ENCODE measurements around the gene TGFB1I1.
"Not testable (repeated sequence)": the region's sequence is repeated elsewhere in the genome, so short reads cannot be mapped to it uniquely, and the experiment has no call there.

TGFB1I1 gene

DNA sequence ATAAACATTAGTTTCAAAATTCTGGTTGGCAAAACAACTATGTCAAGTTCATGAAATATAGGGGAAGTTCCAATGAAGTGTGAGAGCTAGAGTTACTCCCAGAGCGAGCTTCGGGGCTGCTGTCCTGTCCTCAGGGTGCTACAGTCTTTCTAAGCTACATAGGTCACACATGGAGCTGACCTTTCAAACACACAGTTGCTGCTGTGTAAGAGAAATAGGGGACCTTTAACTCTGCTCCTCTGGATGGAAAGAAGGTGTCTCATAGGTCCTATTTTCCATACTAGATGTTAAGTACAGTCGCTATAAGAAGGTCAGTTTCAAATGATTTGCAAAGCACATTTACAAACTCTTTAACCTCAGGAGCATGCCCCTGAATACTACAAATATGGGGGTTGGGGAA, 49.4 kb downstream of the TGFB1I1 start:
- FAIRE-seq (no peak), DNase-seq (ENCODE audit: insufficient read length, low spot score) (no peak)
- TF ChIP-seq POLR2A (IDR thresholded peaks at IDR 0.05; ENCODE audit: low read depth, low read length), result no peak

GRCh38 chr16:31522071-31522470, 50.1 kb downstream of the TGFB1I1 start:
- DNase-seq (ENCODE audit: insufficient read length, low spot score) (no peak), FAIRE-seq (no peak)
- no peak for TF ChIP-seq POLR2A (IDR thresholded peaks at IDR 0.05; ENCODE audit: low read depth, low read length)

GRCh38 chr16:31523768-31524167, 51.8 kb downstream of the TGFB1I1 start:
- not testable (repeated sequence) for DNase-seq (ENCODE audit: insufficient read length, low spot score); FAIRE-seq

- no peak for TF ChIP-seq POLR2A (IDR thresholded peaks at IDR 0.05; ENCODE audit: low read depth, low read length)
- FAIRE-seq (no peak), DNase-seq (ENCODE audit: insufficient read length, low spot score) (no peak)
Measured at GRCh38 chr16:31525113-31525512, 53.2 kb downstream of the TGFB1I1 start.

Measured in H54 (cell line).